Mesodermal cell (in vitro differentiated cells): ENCODE measurements around the gene MAN1C1.

Source experiments
- H3K27ac ChIP-seq: 2 replicates; pipeline ENCODE4 v1.7.0; 2013; ENCODE audit warnings: mild to moderate bottlenecking, low read depth, low read length, moderate library complexity; ENCODE audit not compliant: severe bottlenecking
- H3K36me3 ChIP-seq: 2 replicates; pipeline ENCODE4 v1.7.1; 2013; ENCODE audit warnings: mild to moderate bottlenecking, low read length, moderate library complexity; ENCODE audit not compliant: control insufficient read depth, insufficient read depth
- H3K4me1 ChIP-seq: one replicate; pipeline ENCODE4 v1.7.1; 2013; ENCODE audit warnings: mild to moderate bottlenecking, low read length; ENCODE audit not compliant: insufficient read depth, control insufficient read depth, poor library complexity, severe bottlenecking
- H3K4me3 ChIP-seq: 2 replicates; pipeline ENCODE4 v1.7.0; 2013; ENCODE audit warnings: low read length, control low read depth, mild to moderate bottlenecking; ENCODE audit not compliant: insufficient read depth, poor library complexity, severe bottlenecking; ENCODE audit errors: extremely low read depth
- H3K9me3 ChIP-seq: 2 replicates; pipeline ENCODE4 v1.7.1; 2013; ENCODE audit warnings: mild to moderate bottlenecking, low read length, moderate library complexity; ENCODE audit not compliant: control insufficient read depth
- WGBS, 2 experiments: methylation state at CpG; one replicate each; pipeline ENCODE4 v1.1.5; 2013; ENCODE audit warnings: missing lambda C conversion rate in 2 of 2; ENCODE audit not compliant: insufficient coverage in 2 of 2; 5-methylcytosine and 5-hydroxymethylcytosine counted together

Gene MAN1C1

GRCh38 chr1:25649505-25650288, 33.1 kb downstream of the MAN1C1 start:
- H3K9me3 ChIP-seq, result no peaks in the 10 kb centered on the region
- 88 to 95% methylated on average over 10 of the region's 11 CpGs for WGBS, 2 experiments
- peaks cover 3% of the 10 kb centered on the region for H3K4me1 ChIP-seq

GRCh38 chr1:25650289-25650576, 33.6 kb downstream of the MAN1C1 start:
- H3K36me3 ChIP-seq, result no peaks in the 10 kb centered on the region
- no peak overlapping the region for H3K27ac ChIP-seq
- H3K9me3 ChIP-seq, result no peaks in the 10 kb centered on the region
- no peak overlapping the region for H3K4me3 ChIP-seq
- H3K4me1 ChIP-seq, result peaks cover 3% of the 10 kb centered on the region
- 88 to 89% methylated on average over 2 to 5 of the region's 5 CpGs for WGBS, 2 experiments

More at GRCh38 chr1:25649505-25650288, 33.1 kb downstream of the MAN1C1 start:
- H3K4me3 ChIP-seq, result no peak overlapping the region
- H3K27ac ChIP-seq, result no peak overlapping the region
- H3K36me3 ChIP-seq, result no peaks in the 10 kb centered on the region

- WGBS, 2 experiments, result 95 to 97% methylated on average over 8 of the region's 8 CpGs
- Histone ChIP-seq H3K27ac (no peak overlapping the region), H3K36me3 (no peaks in the 10 kb centered on the region), H3K9me3 (no peaks in the 10 kb centered on the region), H3K4me3 (no peak overlapping the region), H3K4me1 (peaks cover 3% of the 10 kb centered on the region)
These were observed 34.5 kb downstream of the MAN1C1 start for GRCh38 chr1:25651036-25651640.

GRCh38 chr1:25651824-25652741, 35.5 kb downstream of the MAN1C1 start:
- H3K27ac ChIP-seq, result no peak overlapping the region
- H3K4me3 ChIP-seq, result no peak overlapping the region
- 93 to 94% methylated on average over 10 to 12 of the region's 12 CpGs for WGBS, 2 experiments
- peaks cover 3% of the 10 kb centered on the region for H3K4me1 ChIP-seq
- no peaks in the 10 kb centered on the region for H3K36me3 ChIP-seq
- H3K9me3 ChIP-seq, result no peaks in the 10 kb centered on the region

GRCh38 chr1:25653558-25653957, 37.0 kb downstream of the MAN1C1 start:
- WGBS, 2 experiments, result 83 to 84% methylated on average over 10 of the region's 10 CpGs
- no peak overlapping the region for H3K4me3 ChIP-seq
- H3K27ac ChIP-seq, result no peak overlapping the region
- H3K9me3 ChIP-seq, result no peaks in the 10 kb centered on the region
- H3K4me1 ChIP-seq, result peaks cover 3% of the 10 kb centered on the region
- no peaks in the 10 kb centered on the region for H3K36me3 ChIP-seq

- WGBS, 2 experiments, result 83 to 89% methylated on average over 3 to 4 of the region's 6 CpGs
- Histone ChIP-seq H3K4me3 (no peak overlapping the region), H3K36me3 (no peaks in the 10 kb centered on the region), H3K4me1 (no peaks in the 10 kb centered on the region), H3K9me3 (no peaks in the 10 kb centered on the region), H3K27ac (no peak overlapping the region)
These were observed 37.6 kb downstream of the MAN1C1 start for GRCh38 chr1:25654109-25654660.

GRCh38 chr1:25657121-25657882, 40.7 kb downstream of the MAN1C1 start:
- H3K4me1 ChIP-seq, result peaks cover 7% of the 10 kb centered on the region
- no peaks in the 10 kb centered on the region for H3K9me3 ChIP-seq
- no peaks in the 10 kb centered on the region for H3K36me3 ChIP-seq
- no peak overlapping the region for H3K4me3 ChIP-seq
- H3K27ac ChIP-seq, result no peak overlapping the region
- whole genome bisulfite sequencing, 2 experiments, result 75 to 96% methylated on average over 2 of the region's 6 CpGs

- H3K36me3 ChIP-seq, result no peaks in the 10 kb centered on the region
- H3K4me1 ChIP-seq, result peaks cover 7% of the 10 kb centered on the region
- no peaks in the 10 kb centered on the region for H3K9me3 ChIP-seq
- H3K4me3 ChIP-seq, result no peak overlapping the region
- H3K27ac ChIP-seq, result no peak overlapping the region
- 88 to 95% methylated on average over 9 of the region's 11 CpGs for WGBS, 2 experiments
These were observed 41.5 kb downstream of the MAN1C1 start for GRCh38 chr1:25657883-25658760.

GRCh38 chr1:25658791-25659431, 42.3 kb downstream of the MAN1C1 start:
- no peak overlapping the region for H3K27ac ChIP-seq
- H3K4me3 ChIP-seq, result no peak overlapping the region
- H3K36me3 ChIP-seq, result no peaks in the 10 kb centered on the region
- H3K4me1 ChIP-seq, result peaks cover 7% of the 10 kb centered on the region
- WGBS, 2 experiments, result 87 to 88% methylated on average over 10 to 13 of the region's 13 CpGs
- H3K9me3 ChIP-seq, result no peaks in the 10 kb centered on the region
